ENCODE measurements around the gene FRY.
A peak's percentile ranks its signal among the peaks of the same experiment; 100 is the strongest.

Gene FRY

DNA sequence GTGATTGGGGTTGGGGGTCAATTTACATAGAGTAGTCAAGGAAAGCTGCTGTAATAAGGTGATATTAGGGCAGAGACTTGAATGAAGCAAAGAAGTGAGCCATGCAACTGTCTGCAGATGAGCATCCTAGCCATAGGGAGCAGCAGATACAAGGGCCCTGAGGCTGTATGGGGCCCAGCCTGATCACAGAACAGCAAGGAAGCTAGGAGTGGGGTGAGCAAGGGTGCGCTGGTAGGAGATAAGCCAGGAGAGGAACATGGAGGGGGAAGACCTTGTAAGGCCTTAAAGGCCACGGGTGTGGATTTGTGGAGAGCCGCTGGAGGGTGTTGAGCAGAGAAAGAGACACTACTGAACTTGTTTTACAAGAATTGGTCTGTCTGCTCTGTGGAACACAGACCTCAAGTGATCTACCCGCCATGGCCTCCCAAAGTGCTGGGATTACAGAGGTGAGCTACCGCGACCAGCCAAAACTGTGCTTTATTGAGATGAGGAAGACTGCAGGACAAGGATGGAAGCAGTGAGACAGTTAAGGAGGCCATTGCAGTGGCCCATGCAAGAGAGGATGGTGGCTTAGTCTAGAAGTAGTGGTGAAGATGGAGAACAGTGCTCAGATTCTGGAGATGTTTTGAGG is 190.6 kb downstream of the FRY start:
- DNase-seq (no peak), ATAC-seq (no peak)

DNA sequence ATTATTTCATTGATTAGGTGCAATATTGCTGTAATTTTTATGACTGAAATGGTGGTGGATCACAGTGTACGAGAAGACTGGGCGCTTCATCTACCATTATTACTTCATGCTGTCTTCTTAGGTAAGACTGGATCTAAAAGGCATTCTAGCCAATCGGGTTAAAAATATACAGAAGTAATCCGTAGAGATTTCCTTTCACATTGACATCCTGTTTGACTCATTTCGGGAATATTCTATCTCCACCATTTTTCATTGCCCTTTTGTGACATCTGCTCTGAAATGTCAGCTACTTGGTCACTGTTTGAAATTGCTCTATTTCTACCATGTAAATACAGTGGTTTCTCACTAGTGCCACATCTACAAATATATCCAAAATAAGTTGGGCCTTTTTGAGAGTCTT is 193.3 kb downstream of the FRY start:
- no peak for DNase-seq
- ATAC-seq, result no peak

DNA sequence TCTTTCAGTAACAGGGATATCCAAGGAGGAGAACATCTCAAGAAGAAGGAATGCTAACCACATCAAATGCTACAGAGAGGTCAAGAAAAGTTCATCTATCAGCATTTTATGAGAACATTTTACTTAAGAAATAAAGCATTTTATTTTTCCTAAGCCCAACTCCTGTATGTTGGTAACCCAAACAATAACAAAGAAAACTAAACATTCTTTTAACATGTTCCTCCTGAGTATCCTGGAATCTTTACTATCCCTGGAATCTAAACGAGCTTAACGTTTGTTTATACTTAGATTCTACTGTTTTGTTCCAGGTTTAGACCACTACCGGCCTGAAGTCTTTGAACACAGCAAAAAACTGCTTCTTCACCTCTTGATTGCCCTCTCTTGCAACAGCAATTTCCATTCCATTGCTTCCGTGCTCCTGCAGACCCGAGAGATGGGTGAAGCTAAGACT is 193.9 kb downstream of the FRY start:
- no peak for DNase-seq

DNA sequence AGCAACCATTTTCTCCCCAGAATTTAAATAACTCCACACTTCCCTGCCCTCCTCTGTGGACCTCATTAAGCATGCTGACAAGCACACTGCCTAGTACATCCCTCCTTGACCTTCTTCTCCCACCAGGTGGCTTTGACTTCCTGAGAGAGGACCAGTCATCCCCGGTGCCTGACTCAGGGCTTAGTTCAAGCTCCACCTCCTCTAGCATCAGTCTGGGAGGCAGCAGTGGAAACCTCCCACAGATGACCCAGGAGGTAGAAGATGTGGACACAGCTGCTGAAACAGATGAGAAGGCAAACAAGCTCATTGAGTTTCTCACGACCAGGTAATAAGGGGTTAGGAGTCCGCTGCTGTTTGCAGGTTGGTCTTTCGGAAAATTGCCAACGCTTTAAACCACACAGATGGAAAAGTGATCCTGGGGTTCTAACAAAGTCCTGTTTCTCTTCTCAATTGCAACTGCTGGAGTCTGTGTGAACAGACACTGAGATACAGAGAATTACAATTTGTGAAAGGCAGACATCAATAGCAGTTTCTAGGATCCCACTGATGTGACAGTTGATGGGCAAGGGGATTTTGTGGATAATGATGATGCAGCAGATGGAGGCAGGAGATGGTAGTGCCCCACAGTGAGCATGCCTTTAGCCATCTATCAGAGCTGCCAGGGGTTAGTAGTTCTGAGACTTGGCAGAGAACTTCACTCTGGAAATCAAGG is 196.9 kb downstream of the FRY start:
- DNase-seq, result no peak
- no peak for ATAC-seq

More for the DNA sequence above, 193.9 kb downstream of the FRY start:
- no peak for ATAC-seq

DNA sequence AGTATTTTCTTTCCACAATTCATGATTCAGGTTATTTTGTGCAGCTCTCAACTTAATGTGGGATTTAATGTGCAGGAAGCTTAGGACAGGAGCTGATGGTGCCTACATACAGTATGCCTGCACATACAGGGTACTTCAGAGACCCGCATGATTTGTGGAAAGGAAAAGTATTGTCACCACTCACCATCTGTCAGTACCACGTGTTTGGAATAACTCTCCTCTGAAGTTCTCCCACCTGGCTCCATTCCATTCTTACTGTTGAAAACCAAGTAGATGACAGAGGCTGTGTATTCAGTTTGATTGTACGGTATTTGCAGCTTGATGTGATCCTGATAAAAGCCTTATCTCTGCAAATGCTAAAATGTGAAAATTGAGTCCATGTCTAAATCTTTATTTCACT is 197.9 kb downstream of the FRY start:
- ATAC-seq (no peak), DNase-seq (no peak)

DNA sequence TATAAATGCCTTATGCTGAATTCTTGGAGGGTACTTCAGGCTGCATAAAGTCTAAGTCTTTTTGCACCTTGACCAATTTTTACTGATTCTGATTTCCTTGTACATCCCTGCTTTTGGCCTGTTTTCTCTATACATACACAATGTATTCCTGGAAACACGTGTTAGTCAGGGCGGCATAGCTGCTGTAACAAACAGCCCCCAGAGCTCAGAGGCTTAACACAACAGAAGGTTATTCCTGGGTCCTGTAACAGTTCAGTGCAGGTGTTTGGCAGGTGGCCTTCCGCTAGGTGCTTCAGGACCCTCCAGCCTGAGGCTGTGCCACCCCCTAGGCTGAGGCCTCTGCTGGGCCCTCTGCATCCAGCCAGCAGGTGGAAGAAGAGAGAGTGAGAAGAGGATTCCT is 200.7 kb downstream of the FRY start:
- ATAC-seq, result no peak

DNA sequence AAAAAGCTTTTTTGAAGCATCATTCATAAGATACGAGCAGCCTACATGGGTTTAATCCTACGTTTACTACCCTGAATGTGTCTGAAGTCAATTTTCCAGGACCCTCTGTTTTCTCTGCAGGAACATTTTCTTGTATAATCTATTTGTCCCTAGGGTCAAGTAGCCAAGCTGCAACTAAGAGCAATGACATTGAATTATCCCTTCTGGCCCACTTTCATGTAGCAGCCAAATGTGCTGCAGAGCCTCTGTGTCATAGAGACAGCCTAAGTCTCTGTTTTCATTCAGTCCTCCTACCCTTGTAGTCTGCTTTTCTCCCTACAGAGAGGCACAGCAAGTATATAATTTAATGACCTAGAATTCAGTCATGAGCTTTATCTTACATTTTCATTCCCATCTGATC is 201.5 kb downstream of the FRY start:
- DNase-seq (no peak), ATAC-seq (no peak)

More for the DNA sequence above, 200.7 kb downstream of the FRY start:
- DNase-seq, result no peak

DNA sequence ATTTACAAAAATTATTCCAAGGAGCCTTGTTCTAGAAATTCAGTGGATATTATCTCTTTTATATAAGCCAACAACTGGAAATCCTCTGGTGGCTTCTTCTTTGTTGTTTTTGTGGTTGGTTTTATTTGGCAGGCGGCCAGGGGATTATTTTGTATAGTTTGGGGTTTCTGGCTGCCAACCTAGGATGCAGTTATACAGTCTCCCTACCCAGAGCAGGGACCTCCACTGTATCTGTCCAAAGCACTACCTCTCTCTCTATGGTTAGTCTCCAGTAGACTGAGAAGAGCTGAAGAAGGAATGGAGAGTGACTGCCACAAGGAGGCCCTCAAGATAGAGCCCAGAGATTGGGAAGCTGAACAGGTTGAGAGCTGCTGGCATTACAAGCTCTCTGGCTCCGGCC is 203.3 kb downstream of the FRY start:
- ATAC-seq (no peak), DNase-seq (no peak)

DNA sequence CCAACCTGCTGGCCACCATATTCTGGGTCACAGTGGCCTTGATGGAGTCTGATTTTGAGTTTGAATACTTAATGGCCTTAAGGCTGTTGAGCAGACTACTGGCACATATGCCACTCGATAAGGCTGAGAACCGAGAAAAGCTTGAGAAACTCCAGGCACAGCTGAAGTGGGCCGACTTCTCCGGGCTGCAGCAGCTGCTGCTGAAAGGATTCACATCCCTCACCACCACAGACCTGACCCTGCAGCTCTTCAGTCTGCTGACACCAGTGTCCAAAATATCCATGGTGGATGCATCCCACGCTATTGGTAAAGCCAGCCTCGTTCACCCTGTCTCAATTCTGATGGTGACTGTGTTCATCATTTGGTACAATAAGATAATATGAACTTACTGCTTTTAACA is 206.1 kb downstream of the FRY start:
- ATAC-seq (no peak), DNase-seq (no peak)

DNA sequence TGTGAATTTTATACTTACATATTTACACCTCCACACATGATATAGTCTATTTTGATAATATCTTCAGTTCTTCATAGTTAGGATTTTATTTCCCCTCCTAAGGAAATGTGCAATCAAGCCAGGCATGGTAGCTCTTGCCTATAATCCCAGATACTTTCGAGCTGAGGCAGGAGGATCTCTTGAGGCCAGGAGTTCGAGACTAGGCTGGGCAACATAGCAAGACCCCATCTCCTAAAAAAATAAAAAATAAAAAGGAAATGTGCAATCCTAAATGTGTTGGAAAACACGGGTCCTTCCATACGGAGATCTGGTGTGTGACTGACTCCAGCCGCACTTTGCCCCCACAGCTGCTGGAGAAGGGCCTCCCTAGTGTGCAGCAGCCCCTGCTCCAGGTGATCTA is 212.1 kb downstream of the FRY start:
- ATAC-seq, result no peak
- DNase-seq, result no peak

DNA sequence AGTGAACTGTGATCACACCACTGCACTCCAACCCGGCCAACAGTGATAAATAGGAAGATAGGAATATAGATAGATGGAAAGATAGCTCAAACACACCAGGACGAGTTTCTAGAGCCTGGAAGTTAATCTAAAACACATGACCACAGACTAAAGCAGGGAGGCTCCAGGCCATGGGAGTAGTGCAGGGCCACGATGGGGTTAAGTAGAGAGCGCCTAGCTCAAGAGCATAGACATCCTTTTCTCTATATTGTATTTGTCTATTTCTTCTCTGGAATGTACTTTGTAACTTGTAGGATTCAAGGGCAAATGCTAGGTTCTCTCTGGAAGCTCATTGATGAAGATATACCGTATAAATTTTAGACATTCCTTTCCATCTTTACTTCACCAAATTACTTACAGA is 214.0 kb downstream of the FRY start:
- no peak for ATAC-seq
- DNase-seq, result no peak

DNA sequence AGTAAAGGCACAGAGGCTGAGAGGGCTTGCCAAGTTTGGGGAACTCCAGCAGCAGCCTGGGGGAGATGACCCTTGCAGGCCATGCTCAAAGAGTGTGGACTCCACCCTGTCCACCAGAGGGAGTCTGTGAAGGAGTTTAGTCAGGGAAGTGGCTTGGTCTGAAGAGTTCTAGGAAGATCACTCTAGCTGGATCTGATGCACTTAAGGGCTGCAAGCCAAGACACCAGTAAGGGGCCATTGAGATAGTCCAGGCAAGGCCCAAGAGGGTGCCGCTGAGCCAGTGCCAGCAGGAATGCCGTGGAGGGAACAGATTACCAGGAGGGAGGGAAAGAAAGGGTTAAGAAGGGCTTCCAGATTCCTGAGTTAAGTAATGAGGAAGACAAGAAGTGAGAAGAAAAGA is 214.9 kb downstream of the FRY start:
- ATAC-seq (peak; percentile 72), DNase-seq (peak; percentile 50)

DNA sequence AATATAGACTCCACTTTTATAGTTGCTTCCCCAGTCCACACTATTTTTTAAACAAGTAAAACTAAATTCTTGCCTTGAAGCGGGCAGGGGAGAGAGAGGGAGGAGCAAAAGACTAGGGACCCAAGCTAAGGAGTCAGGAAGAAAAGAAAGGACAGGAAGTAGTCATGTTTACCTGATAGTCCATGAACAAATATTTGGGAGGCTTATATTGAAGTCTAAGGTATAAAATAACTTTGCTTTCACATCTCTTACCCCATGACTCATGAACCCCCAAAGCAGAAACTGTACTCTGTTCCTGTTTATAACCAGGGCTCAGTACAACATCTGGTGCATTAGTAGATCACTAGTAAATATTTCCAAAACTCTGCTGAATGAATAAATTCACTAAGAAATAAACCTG is 216.3 kb downstream of the FRY start:
- no peak for DNase-seq
- ATAC-seq, result no peak

DNA sequence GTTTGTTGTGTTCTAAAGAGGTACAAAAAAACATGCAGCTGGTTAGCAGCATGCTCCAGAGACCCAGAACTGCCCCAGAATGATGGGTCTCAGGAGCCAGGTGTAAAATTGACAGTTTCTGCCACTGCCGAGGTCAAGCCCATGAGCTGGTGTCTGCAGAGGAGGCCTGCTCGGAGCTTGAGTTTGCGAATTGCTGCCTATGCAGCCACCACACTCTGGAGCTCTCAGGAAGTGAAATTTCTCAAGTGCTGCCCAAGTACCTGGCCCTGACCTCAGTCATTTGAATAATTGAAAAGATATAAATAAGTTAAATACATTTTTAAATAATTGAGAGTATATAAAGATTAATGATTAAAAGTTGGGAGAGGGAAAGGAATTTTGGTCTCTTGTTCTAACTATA is 217.2 kb downstream of the FRY start:
- no peak for ATAC-seq
- no peak for DNase-seq

DNA sequence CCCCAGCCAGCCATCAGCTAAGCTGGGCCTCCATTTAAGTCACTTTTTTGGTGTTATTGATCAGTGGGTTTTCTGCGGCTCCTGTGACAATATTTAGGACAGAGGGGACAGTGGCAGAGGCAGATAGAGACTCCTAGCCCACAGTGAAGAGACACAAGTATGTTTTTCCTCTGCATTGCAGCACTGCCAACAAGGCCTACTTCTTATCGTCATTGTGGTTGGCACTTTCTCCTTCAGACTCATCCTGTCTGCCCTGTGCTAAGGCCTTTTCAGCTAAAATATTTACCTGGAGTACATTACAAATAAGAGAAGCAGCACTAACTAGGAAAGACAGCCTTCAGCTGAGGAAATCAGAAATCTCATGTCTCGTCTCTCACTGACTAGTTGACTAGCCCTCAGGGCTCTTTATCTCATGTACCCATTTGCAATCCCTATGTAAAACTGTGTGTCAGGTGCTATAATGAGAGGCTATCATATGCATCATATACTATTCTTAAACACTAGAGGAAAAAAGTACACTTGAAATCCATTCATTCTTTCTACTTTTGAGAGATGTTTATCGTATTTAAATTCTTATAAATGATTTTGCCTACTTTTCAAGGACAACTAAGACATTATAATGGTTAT is 221.4 kb downstream of the FRY start:
- ATAC-seq (no peak), DNase-seq (no peak)

DNA sequence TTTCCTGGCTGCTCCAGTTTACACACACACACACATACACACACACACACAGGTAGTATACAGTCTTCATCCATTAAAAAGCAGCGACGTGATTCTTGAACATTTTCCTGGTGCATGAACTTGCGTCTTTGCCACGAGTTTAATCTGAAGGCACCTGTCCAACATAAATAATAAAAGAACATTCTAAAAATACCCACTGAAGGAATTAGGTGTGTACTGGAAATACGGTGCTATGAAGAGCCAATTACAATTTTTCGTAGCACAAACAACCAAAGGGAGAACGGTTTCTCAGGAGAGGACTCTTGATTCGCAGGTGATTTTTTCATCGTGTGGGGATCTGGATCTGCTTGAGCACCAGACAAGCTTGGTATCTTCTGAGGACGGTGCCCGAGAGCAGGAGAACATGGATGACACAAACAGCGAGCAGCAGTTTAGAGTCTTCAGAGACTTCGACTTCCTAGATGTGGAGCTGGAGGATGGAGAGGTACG is 222.4 kb downstream of the FRY start:
- ATAC-seq, result no peak
- DNase-seq, result no peak

DNA sequence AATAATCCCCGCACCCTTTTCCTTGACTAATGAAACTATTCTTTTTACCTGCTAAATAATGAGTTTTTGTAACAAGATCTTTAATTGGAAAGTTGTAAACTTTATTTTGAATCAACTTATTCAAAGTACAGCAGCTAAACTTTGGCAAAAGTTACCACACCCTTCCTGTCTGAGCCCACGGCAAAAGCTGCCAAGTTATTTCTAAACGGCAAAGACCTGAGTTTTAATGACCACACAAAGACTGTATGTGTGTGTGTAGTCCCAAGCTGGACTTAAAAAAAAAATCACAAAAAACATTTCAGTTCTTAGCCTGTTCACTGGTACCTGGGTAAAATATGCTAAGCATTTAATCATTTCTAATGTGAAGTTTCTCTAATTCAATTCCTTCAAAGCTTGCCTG is 222.8 kb downstream of the FRY start:
- ATAC-seq, result no peak
- no peak for DNase-seq

DNA sequence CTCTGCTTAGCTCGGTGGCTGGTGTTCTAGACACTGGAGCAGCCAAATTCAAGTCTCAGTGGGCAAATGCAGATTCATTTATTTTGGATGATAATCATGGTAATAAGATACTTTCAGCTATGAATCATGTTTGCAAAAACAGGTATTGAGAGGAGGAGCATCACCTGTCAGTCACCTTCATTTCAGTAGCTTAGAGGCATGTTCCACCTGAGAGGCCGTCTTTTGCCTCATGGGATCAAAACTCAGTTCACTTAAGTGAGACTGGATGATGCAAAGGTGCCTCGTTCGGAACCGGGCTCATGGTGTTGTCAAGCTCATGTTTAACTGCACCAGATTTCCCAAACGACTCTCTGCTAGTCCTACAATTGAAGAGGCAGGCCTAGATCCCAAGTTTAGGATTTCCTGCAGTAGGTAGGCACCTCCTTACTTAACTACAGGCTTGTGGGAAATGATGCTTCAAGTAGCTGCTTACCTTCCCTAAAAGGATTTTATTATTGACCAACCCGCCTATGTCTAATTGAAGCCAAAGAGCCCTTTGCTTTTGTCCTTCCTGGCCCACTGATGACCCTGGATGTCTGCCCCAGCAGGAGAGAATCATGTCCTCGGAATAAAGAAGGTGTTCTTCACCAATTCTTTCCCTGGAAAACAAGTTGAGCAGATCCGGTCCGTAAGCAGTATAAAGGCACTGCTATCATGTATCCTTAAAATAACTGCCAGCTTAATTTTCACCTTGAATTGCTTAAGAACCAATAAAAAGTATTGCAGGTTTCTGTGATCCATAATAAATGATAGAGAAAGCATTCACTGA is 223.5 kb downstream of the FRY start:
- DNase-seq (no peak), ATAC-seq (no peak)

DNA sequence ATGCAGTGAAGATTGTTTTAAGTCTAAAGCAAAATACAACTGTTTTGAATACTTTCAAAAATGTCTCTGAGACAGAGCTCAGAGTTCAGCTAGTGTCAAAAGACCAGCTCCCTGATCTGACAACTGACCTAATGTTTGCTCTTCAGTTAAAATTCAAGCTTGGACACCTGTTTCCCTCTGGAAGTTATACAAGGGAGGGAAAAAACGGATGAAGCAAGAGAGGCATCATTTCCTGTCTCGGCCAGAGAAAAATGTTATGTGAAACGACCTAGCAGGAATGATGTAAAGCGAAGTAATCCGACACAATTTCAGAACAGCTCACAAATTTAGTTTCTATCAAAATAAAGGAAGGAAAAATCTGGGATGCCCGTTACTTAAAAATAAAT is 224.1 kb downstream of the FRY start:
- ATAC-seq (no peak), DNase-seq (no peak)

DNA sequence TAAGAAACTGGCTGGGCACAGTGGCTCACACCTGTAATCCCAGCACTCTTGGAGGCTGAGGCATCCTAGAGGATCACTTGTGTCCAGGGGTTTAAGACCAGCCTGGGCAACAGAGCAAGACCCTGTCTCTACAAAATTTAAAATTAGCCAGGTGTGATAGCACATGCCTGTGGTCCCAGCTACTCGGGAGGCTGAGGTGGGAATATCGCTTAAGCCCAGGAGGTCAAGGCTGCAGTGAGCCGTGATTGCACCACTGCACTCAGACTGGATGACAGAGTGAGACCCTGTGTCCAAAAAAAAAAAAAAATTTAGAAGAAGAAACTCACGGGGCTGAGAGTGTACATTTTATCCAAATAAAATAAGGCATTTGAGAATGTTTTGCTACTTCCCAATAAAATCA is 224.7 kb downstream of the FRY start:
- no peak for DNase-seq
- no peak for ATAC-seq

DNA sequence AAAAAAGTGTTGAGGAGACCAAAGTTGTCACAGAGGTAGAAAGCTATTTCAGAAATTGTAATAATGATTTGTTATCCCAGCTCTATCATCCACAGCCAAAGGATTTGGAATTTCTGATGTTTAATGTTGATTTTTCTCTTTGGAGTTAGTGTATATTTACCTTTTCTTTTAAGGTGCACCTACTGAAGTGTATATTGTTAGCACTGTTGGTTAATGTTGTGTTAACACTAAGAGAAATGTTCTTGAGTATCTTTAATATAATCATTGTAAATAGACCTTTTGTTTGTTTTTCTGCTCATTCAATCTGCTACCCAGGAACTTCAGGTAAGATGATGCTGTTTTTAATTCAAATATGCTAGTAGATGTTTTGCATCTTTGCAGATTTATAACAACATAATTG is 226.1 kb downstream of the FRY start:
- DNase-seq (no peak), ATAC-seq (no peak)

DNA sequence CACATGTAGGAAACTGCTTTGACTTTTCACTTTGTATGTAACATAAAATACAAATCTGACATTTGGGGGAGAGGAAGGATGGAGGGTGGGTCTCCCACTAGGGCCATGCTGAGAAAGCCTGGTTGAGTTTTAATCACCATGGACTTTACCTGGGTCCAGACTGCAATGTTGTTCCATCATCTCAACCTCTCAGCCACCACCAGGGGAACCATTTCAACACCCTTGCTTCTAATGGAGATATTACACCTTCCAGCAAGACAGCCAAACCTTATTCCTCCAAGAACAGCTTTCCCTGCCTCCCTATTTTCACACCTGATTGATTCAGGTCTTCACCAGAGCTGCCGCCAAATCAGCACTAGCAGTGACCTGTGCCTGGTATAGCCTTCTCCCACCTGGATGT is 227.5 kb downstream of the FRY start:
- DNase-seq, result no peak
- ATAC-seq, result no peak

DNA sequence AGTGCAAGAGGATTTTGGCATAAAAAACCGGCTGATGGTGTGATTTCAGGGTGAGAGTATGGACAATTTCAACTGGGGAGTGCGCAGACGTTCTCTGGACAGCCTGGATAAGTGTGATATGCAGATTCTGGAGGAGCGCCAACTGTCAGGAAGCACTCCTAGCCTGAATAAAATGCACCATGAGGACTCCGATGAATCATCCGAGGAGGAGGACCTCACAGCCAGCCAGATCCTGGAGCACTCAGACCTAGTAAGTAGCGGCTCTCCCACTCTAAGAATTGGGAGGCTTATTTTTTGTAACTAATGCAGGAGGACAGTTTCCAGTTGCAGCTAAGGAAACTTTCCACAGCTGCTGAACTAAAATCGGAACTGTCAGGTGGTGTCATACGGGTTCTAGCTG is 230.0 kb downstream of the FRY start:
- no peak for DNase-seq
- ATAC-seq, result no peak

All from stimulated activated naive CD8-positive, alpha-beta T cell treated with anti-CD3 and anti-CD28 coated beads, Interleukin-15, Interleukin-2, amounts not matched to agents 100 U/mL and 50 U/mL, for 24 hours (primary cell).